HuH-7.5 (cell line): ENCODE measurements around the gene MSI2.

Experiments
- DNase-seq: peaks from one replicate; pipeline ENCODE4 v3.0.0; 2011; ENCODE audit warnings: low spot score

Gene MSI2

GRCh38 chr17:57527221-57528057 is 271.1 kb downstream of the MSI2 start:
- DNase-seq = no peak

DNA sequence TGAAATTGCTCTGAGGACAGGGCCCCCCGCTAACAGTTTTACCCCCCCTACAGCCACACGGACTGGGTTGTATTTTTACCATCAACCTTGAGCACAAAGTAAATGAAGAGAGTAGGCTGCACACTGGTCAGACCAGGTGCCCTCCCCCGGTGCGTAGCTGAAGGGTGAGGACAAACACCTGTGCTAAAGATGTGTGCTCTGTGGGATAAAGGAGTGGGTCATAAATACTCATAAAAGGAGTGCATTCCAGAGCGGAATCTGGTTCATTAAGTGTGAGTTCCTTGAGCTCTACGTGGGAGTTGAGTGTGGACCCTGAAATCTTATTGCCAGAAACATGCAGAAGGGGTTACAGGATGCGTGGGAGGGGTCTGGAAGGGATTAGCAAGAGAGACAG is 271.7 kb downstream of the MSI2 start:
- no peak for DNase-seq

- DNase-seq = no peak
These were observed 273.7 kb downstream of the MSI2 start for GRCh38 chr17:57530026-57530425.

- no peak for DNase-seq
These were observed 274.2 kb downstream of the MSI2 start for GRCh38 chr17:57530508-57530907.

- no peak for DNase-seq
These were observed 274.8 kb downstream of the MSI2 start for GRCh38 chr17:57531078-57531477.

- DNase-seq = peak; percentile 42
These were observed 275.6 kb downstream of the MSI2 start for GRCh38 chr17:57531648-57532504.

DNA sequence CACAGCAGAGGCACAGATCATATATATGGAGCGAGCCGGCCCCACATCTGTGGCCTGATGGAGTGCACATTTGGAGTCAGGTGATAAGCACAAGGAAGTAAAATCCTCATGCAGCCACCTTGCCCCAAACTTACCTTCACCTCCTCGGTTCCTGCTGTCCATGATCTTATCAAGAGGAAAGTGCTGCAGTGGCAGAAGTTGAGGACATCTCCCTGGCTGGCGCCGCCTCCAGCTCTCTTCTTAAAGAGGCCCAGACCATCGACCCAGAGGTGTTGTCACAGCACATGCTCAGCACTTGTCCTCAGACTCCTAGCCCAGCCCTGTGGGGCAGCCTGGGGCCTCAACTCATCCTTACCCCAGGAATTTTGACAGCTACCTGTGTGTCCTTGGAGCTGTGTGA is 276.2 kb downstream of the MSI2 start:
- no peak for DNase-seq

- no peak for DNase-seq
These were observed 276.6 kb downstream of the MSI2 start for GRCh38 chr17:57532966-57533365.

DNA sequence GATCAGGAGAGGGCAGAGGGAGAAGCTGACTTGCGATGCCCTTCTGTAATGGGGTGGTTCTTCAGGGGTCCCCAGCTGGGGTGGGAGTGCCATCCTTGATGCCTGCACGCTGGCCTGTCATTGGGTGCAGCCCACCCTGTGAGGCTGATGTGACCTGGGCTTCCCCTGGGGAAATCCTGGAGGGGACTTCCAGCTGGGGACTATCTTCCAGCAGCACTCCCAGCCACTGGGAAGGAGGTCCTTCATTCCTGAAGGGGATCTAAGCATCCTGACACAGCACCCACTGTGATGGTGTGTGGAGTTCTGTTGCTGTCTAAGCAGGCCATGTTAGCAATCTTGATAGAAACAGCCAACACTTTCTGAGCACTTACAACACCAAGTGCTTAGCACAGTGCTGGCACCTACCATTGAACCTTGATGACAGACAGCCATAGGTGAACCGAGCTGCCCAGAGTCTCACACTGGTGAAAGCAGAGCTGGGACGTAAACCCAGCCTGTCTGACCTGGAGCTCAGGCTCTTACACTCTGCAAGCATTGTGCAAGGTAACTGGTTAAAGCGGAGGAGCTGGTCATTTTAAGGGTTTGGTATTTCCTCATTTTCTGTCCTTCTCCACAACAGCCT is 277.5 kb downstream of the MSI2 start:
- DNase-seq = no peak

DNA sequence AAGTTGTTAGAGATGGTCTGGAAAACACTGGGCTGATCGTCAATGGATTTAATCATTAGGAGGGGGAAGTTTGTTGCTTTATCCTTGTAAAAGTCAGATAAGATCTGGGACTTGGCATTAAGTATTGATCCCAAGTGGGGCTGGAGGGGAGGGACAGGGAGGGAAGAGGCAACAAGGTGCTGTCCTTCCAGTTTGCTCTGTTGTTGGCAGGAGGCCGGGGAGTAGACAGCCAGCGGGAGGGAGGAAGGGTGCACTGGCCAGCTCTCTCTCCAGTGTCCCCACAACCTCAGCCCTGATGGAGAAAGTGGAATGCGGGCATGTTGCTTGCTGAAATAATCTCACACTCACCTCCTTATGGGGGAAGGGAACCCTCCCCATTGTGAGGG is 278.5 kb downstream of the MSI2 start:
- no peak for DNase-seq

- DNase-seq = peak; percentile 34
These were observed 279.1 kb downstream of the MSI2 start for GRCh38 chr17:57535249-57535966.

- DNase-seq = no peak
These were observed 280.0 kb downstream of the MSI2 start for GRCh38 chr17:57536289-57536688.

DNA sequence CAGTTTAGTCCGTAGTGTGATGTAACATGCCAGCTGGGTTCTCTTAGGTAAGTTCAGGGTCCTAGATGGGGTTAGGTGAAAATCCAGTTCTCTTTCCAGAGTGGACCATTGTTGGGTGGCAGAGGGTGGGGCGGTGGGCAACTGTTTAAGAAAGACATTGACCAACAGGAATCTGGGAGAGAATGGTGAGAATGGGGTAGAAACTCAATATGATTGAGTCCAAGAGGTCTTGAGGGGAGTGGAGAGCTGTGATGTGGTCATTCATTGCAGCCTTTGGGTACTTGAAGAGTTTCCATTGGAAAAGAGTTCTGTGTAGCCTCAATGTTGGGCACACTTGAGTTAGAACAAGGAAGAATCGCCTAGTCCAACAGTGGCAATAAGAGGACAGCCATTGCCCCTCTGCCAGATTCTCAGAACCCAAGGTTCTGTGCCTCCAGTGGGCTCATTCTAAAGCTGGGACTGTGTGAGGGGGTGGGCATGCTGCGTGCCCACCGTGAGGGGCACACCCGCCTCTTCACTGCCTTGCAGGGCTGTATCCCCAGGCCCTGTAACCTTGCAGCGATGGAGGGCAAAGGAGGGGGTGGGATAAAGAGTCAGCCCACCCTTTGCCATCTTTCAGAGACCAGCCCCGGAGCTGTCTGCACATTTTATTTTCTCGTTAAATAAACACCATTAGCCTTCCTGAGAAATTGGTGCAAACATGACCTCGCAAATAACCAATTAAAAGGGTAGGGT is 280.6 kb downstream of the MSI2 start:
- DNase-seq = no peak

GRCh38 chr17:57537524-57538410 is 281.4 kb downstream of the MSI2 start:
- DNase-seq = no peak

- no peak for DNase-seq
These were observed 282.6 kb downstream of the MSI2 start for GRCh38 chr17:57538736-57539456.

GRCh38 chr17:57539529-57540301 is 283.4 kb downstream of the MSI2 start:
- no peak for DNase-seq

- no peak for DNase-seq
These were observed 284.3 kb downstream of the MSI2 start for GRCh38 chr17:57540596-57540995.

DNA sequence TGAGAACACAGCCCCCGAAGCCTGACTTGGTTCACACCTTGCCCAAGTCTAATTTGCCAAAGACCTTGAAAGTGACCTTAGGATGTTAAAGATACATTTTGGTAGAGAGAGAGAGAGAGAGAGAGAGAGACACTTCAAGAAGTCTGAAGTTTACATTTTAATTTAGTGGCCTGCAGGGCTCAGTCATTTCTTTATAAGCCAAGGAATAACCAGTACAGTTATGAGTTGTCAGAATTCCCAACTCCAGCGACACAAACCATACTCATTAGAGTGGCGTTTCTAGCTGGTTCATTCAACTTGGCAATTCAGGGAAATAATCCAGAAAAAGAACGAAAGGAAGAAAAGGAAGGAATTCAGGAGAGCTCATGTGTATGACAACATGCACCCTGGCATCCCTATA is 284.7 kb downstream of the MSI2 start:
- no peak for DNase-seq
